ENCODE measurements around the gene KPRP. TPM values are rescaled to one million over a fixed set of nuclear protein-coding genes. Genes with fewer than 3 reads are reported as not detected.

The KPRP gene
- total RNA-seq, 1 experiment from 2014 or later: not detected

DNA sequence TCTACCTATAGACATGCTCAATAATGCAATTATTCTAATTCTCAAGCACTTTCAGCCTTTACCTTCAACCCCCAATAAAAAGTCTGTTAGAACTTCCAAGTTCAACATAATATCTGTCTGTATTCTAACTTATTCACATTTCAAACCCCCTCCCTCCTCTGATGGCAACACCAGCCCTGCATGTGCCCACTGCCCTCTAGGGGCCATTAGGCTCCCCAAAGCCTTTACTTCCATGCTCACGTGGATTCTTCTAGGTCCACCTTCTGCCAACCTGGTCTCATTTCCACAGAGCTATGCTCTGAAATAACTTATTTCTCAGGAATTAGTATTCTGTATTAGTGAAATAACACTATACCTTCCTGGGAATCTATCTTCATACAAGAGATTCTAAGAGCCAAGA lies 22.2 kb upstream of the KPRP start:
- Histone ChIP-seq H2BK15ac (ENCODE audit: low read depth, low read length) (no peak overlapping the region), H4K91ac (ENCODE audit: insufficient read length, low read depth, low read length) (no peak overlapping the region), H3K79me2 (ENCODE audit: insufficient read depth, low read length) (no peaks in the 10 kb centered on the region), H3K4me2 (ENCODE audit: insufficient read depth, insufficient read length, low read length) (no peak overlapping the region), H3T11ph (ENCODE audit: low read length) (no peak overlapping the region), H3K9ac (ENCODE audit: extremely low read depth, insufficient read length, low read length) (no peak overlapping the region), H4K5ac (ENCODE audit: insufficient read length, low read depth, low read length) (no peak overlapping the region), H3K56ac (ENCODE audit: insufficient read length, low read depth, low read length) (no peak overlapping the region), H3K18ac (ENCODE audit: insufficient read length, low read depth, low read length) (no peak overlapping the region), H3K23me2 (ENCODE audit: insufficient read length, low read depth, low read length, poor library complexity, severe bottlenecking) (no peaks in the 10 kb centered on the region), H3K14ac (ENCODE audit: insufficient read depth, low read length) (no peak overlapping the region), H2BK12ac (ENCODE audit: insufficient read length, low read depth, low read length) (no peak overlapping the region), H3K4ac (ENCODE audit: low read depth, low read length) (no peak overlapping the region), H3K79me1 (ENCODE audit: insufficient read depth, low read depth, low read length, poor library complexity, severe bottlenecking) (no peaks in the 10 kb centered on the region), H3K9me3 (ENCODE audit: control insufficient read depth, low read depth, low read length) (peaks cover 87% of the 10 kb centered on the region), H3K27me3 (ENCODE audit: insufficient read depth, low read length) (no peaks in the 10 kb centered on the region), H4K8ac (replicated peaks; ENCODE audit: insufficient read length, low read depth, low read length) (no peak overlapping the region), H2BK120ac (ENCODE audit: low read depth, low read length, poor library complexity, severe bottlenecking) (no peak overlapping the region), H2BK5ac (ENCODE audit: insufficient read length, low read length) (no peak overlapping the region), H2AFZ (ENCODE audit: low read length) (no peak overlapping the region), H3K27ac (ENCODE audit: insufficient read length, low read depth, low read length) (no peak overlapping the region), H2BK20ac (ENCODE audit: low read depth, low read length, poor library complexity, severe bottlenecking) (no peak overlapping the region), H3K23ac (ENCODE audit: insufficient read length, low read depth, low read length) (no peak overlapping the region), H4K20me1 (ENCODE audit: control insufficient read depth, insufficient read depth, insufficient read length) (no peaks in the 10 kb centered on the region), H2AK5ac (ENCODE audit: insufficient read length, low read length) (no peak overlapping the region), H3K4me1 (ENCODE audit: insufficient read depth, low read length) (no peaks in the 10 kb centered on the region)
- TF ChIP-seq, protein P1, sequence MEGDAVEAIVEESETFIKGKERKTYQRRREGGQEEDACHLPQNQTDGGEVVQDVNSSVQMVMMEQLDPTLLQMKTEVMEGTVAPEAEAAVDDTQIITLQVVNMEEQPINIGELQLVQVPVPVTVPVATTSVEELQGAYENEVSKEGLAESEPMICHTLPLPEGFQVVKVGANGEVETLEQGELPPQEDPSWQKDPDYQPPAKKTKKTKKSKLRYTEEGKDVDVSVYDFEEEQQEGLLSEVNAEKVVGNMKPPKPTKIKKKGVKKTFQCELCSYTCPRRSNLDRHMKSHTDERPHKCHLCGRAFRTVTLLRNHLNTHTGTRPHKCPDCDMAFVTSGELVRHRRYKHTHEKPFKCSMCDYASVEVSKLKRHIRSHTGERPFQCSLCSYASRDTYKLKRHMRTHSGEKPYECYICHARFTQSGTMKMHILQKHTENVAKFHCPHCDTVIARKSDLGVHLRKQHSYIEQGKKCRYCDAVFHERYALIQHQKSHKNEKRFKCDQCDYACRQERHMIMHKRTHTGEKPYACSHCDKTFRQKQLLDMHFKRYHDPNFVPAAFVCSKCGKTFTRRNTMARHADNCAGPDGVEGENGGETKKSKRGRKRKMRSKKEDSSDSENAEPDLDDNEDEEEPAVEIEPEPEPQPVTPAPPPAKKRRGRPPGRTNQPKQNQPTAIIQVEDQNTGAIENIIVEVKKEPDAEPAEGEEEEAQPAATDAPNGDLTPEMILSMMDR (conservative IDR thresholded peaks at IDR 0.05): no peak
- DNase-seq: no peak
- Mint-ChIP-seq H3K4me1 (no peaks in the 10 kb centered on the region), H3K4me3 (no peak overlapping the region), H3K27ac (no peak overlapping the region), H3K27me3 (ENCODE audit: low read depth) (peaks cover 3% of the 10 kb centered on the region; the same call in 1 of the 2 replicates), H3K36me3 (ENCODE audit: insufficient read depth in 1 of 3, low read depth in 3 of 3) (peaks cover 0 to 27% (median 12%) of the 10 kb centered on the region in 3 experiments; a peak in 5 of 7 replicates), H3K9me3 (peaks cover 90 to 93% of the 10 kb centered on the region in 2 experiments)
- WGBS (ENCODE audit: extremely low coverage, insufficient read length, low lambda C conversion rate): no CpG with 5 or more reads among the region's 1 CpG
